Common myeloid progenitor, CD34-positive (primary cell): Measurements from ENCODE around the gene FBXW4.

ENCODE experiments used
- CTCF ChIA-PET: fragments of 350-600 bp; sonication (Branson Sonifier 250); formaldehyde crosslinking; loops from one replicate; lab custom pipeline; 2021; ENCODE audit warnings: antibody characterized with exemption; lab: Charles Lee
- POLR2A ChIA-PET: fragments of 350-600 bp; sonication (Branson Sonifier 250); formaldehyde crosslinking; loops from one replicate; lab custom pipeline; 2021; ENCODE audit warnings: antibody characterized with exemption; lab: Charles Lee
- DNase-seq, 3 donors: peaks; one replicate each; pipeline versions ENCODE4 v3.0.0 to v3.0.0-alpha.2; 2013
- H3K27ac ChIP-seq, 2 experiments: 1 replicate in 1 of 2; 2 replicates in 1 of 2; pipeline ENCODE4 v1.7.0; 2013; ENCODE audit warnings: inconsistent platforms in 2 of 2, low read length in 2 of 2, mild to moderate bottlenecking in 2 of 2, low read depth in 1 of 2, moderate library complexity in 1 of 2; ENCODE audit not compliant: severe bottlenecking in 2 of 2, insufficient read depth in 1 of 2, poor library complexity in 1 of 2
- H3K27me3 ChIP-seq, 5 experiments: replicated peaks in 2 of 5; 1 replicate in 3 of 5; 2 replicates in 2 of 5; pipeline versions ENCODE4 v1.6.1 to v1.7.0; 2013; ENCODE audit warnings: low read length in 4 of 5, mild to moderate bottlenecking in 2 of 5, moderate library complexity in 2 of 5, inconsistent platforms in 1 of 5; ENCODE audit not compliant: insufficient read depth in 5 of 5, control insufficient read depth in 4 of 5
- H3K36me3 ChIP-seq, 4 experiments: 1 replicate in 2 of 4; 2 replicates in 2 of 4; pipeline versions ENCODE4 v1.6.1 to v1.7.0; 2013; ENCODE audit warnings: low read length in 3 of 4, control low read depth in 1 of 4, mild to moderate bottlenecking in 1 of 4; ENCODE audit not compliant: control insufficient read depth in 4 of 4, insufficient read depth in 4 of 4
- H3K4me1 ChIP-seq, 4 experiments: 1 replicate in 3 of 4; 2 replicates in 1 of 4; pipeline versions ENCODE4 v1.6.1 to v1.7.1; 2013; ENCODE audit warnings: low read length in 3 of 4, mild to moderate bottlenecking in 3 of 4, control low read depth in 1 of 4, inconsistent platforms in 1 of 4, moderate library complexity in 1 of 4; ENCODE audit not compliant: control insufficient read depth in 4 of 4, insufficient read depth in 4 of 4; ENCODE audit errors: control extremely low read depth in 1 of 4
- H3K4me3 ChIP-seq, 7 experiments: 1 replicate in 4 of 7; 2 replicates in 3 of 7; pipeline versions ENCODE4 v1.5.1 to v1.7.0; 2013; ENCODE audit warnings: mild to moderate bottlenecking in 7 of 7, low read length in 6 of 7, moderate library complexity in 6 of 7, inconsistent platforms in 2 of 7, low read depth in 2 of 7, control low read depth in 1 of 7; ENCODE audit not compliant: insufficient read depth in 4 of 7, control insufficient read depth in 1 of 7; ENCODE audit errors: extremely low read depth in 1 of 7
- H3K9me3 ChIP-seq, 5 experiments: 1 replicate in 4 of 5; 2 replicates in 1 of 5; pipeline versions ENCODE4 v1.6.1 to v1.7.1; 2013; ENCODE audit warnings: low read length in 4 of 5, mild to moderate bottlenecking in 2 of 5, inconsistent platforms in 1 of 5, low read depth in 1 of 5, moderate library complexity in 1 of 5; ENCODE audit not compliant: control insufficient read depth in 4 of 5, insufficient read depth in 2 of 5; ENCODE audit errors: control extremely low read depth in 1 of 5
- WGBS: methylation state at CpG from one replicate; pipeline ENCODE4 v1.1.5; 2013; ENCODE audit not compliant: insufficient coverage; 5-methylcytosine and 5-hydroxymethylcytosine counted together

FBXW4 gene

GRCh38 chr10:101567165-101568006 is 127.6 kb downstream of the FBXW4 start:
- Histone ChIP-seq H3K27me3 (peaks cover 4 to 70% (median 28%) of the 10 kb centered on the region in 5 experiments), H3K4me3 (peak overlapping the region in 1 of 7 experiments; percentile 21), H3K27ac (no peak overlapping the region), H3K4me1 (peaks cover 0 to 25% (median 22%) of the 10 kb centered on the region in 4 experiments), H3K36me3 (no peaks in the 10 kb centered on the region), H3K9me3 (no peaks in the 10 kb centered on the region)
- peak in 2 of 3 donors; percentile 27 to 28 for DNase-seq
- WGBS: 59% methylated on average over 4 of the region's 7 CpGs
- POLR2A ChIA-PET: no interaction called here
- CTCF ChIA-PET: interaction anchor here (1.2 to 2.4 kb wide), 5 partner anchors 13 to 353 kb away, joined by 3 to 10 read pairs (median 3); no protein-coding TSS in a partner anchor

- H3K4me1 ChIP-seq: peaks cover 0 to 25% (median 22%) of the 10 kb centered on the region in 4 experiments
- peaks cover 4 to 67% (median 28%) of the 10 kb centered on the region in 5 experiments for H3K27me3 ChIP-seq
- 16% methylated on average over 53 of the region's 59 CpGs for WGBS
- ChIA-PET CTCF (interaction anchor here (0.9 to 2.4 kb wide), 2 partner anchors 264 to 352 kb away, joined by 3 to 10 read pairs; no protein-coding TSS in a partner anchor), POLR2A (no interaction called here)
- H3K4me3 ChIP-seq: peak overlapping the region in 2 of 7 experiments; percentile 21 to 32
- no peak overlapping the region for H3K27ac ChIP-seq
- no peaks in the 10 kb centered on the region for H3K36me3 ChIP-seq
- no peaks in the 10 kb centered on the region for H3K9me3 ChIP-seq
- DNase-seq: peak in 2 of 3 donors; percentile 58 to 72
Observed at GRCh38 chr10:101566333-101567164, 128.4 kb downstream of the FBXW4 start.

GRCh38 chr10:101565936-101566332 is 129.0 kb downstream of the FBXW4 start:
- Histone ChIP-seq H3K27ac (no peak overlapping the region), H3K27me3 (peaks cover 4 to 63% (median 28%) of the 10 kb centered on the region in 5 experiments), H3K36me3 (no peaks in the 10 kb centered on the region), H3K9me3 (no peaks in the 10 kb centered on the region), H3K4me3 (no peak overlapping the region), H3K4me1 (peaks cover 0 to 22% (median 21%) of the 10 kb centered on the region in 4 experiments)
- 94% methylated on average over 5 of the region's 8 CpGs for WGBS
- ChIA-PET POLR2A (no interaction called here), CTCF (interaction anchor here (0.9 kb wide), 1 partner anchor 351 kb away, joined by 3 read pairs; no protein-coding TSS in a partner anchor)
- DNase-seq: no peak

- Histone ChIP-seq H3K27ac (no peak overlapping the region), H3K36me3 (no peaks in the 10 kb centered on the region), H3K27me3 (peaks cover 4 to 63% (median 28%) of the 10 kb centered on the region in 5 experiments), H3K4me1 (peaks cover 0 to 17% (median 17%) of the 10 kb centered on the region in 4 experiments), H3K4me3 (no peak overlapping the region), H3K9me3 (no peaks in the 10 kb centered on the region)
- WGBS: 100% methylated on average over 5 of the region's 5 CpGs
- POLR2A ChIA-PET: no interaction called here
- CTCF ChIA-PET: interaction anchor here (0.9 kb wide), 1 partner anchor 351 kb away, joined by 3 read pairs; no protein-coding TSS in a partner anchor
- no peak for DNase-seq
Observed at GRCh38 chr10:101565370-101565900, 129.5 kb downstream of the FBXW4 start.

GRCh38 chr10:101564490-101564991 is 130.4 kb downstream of the FBXW4 start:
- CTCF ChIA-PET: no interaction called here
- WGBS: 99% methylated on average over 8 of the region's 15 CpGs

GRCh38 chr10:101563497-101564040 is 131.4 kb downstream of the FBXW4 start:
- ChIA-PET CTCF (no interaction called here), POLR2A (interaction anchor here (0.6 kb wide), 1 partner anchor 321 kb away, joined by 3 read pairs; no protein-coding TSS in a partner anchor)
- Histone ChIP-seq H3K4me3 (no peak overlapping the region), H3K27me3 (peaks cover 4 to 50% (median 23%) of the 10 kb centered on the region in 5 experiments), H3K36me3 (no peaks in the 10 kb centered on the region), H3K4me1 (peaks cover 0 to 11% (median 8%) of the 10 kb centered on the region in 4 experiments), H3K27ac (no peak overlapping the region), H3K9me3 (no peaks in the 10 kb centered on the region)
- DNase-seq: no peak
- 95% methylated on average over 10 of the region's 11 CpGs for WGBS

More at GRCh38 chr10:101564490-101564991, 130.4 kb downstream of the FBXW4 start:
- no peak for DNase-seq
- Histone ChIP-seq H3K9me3 (no peaks in the 10 kb centered on the region), H3K27me3 (peaks cover 4 to 60% (median 28%) of the 10 kb centered on the region in 5 experiments), H3K36me3 (no peaks in the 10 kb centered on the region), H3K27ac (no peak overlapping the region), H3K4me1 (peaks cover 0 to 11% (median 10%) of the 10 kb centered on the region in 4 experiments), H3K4me3 (no peak overlapping the region)
- POLR2A ChIA-PET: interaction anchor here (0.6 kb wide), 1 partner anchor 322 kb away, joined by 3 read pairs; no protein-coding TSS in a partner anchor
